ENCODE measurements around the gene TMBIM4. TPM values are rescaled to one million over a fixed set of nuclear protein-coding genes. Genes with fewer than 3 reads are reported as not detected.
"Not testable (repeated sequence)": the region's sequence is repeated elsewhere in the genome, so short reads cannot be mapped to it uniquely, and the experiment has no call there.

The TMBIM4 gene
- total and polyA plus RNA-seq, 2 of the 4 experiments (the other 2 are of a cell fraction), result 38.7 to 59.3 TPM

DNA sequence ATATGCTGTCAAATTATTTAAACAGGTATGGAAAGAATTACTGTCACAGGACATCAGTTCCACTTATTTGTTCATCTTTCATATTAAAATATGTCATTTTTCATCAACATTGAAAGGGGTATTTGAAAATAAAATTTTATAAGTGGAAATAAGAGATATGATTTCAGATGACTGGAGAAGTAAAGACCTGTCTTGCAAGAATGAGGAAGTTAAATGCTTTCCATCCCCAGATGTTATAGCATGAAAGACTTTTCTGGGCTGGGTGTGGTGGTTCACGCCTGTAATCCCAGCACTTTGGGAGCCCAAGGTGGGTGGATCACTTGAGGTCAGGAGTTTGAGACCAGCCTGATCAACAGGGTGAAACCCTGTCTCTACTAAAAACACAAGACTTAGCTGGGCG lies 41.8 kb upstream of the TMBIM4 start:
- BruUV-seq (replicated peaks); H2BK120ac ChIP-seq (ENCODE audit: low read depth, low read length); H4K8ac ChIP-seq (ENCODE audit: low read depth in 2 of 2, low read length in 2 of 2); H3K27ac ChIP-seq (ENCODE audit: insufficient read depth, low read length); H4K5ac ChIP-seq (ENCODE audit: low read depth, low read length); H3K23ac ChIP-seq (ENCODE audit: low read depth, low read length); H2AFZ ChIP-seq (replicated peaks; ENCODE audit: low read length, poor library complexity); H3K27me3 ChIP-seq (ENCODE audit: control insufficient read depth, insufficient read depth, low read length); H3K14ac ChIP-seq (replicated peaks; ENCODE audit: low read depth, low read length); CTCF ChIA-PET; intact Hi-C loops (cut with micrococcal nuclease); H2BK5ac ChIP-seq (ENCODE audit: low read depth, low read length, poor library complexity, severe bottlenecking); H2BK20ac ChIP-seq (ENCODE audit: low read depth, low read length); H3K18ac ChIP-seq (ENCODE audit: low read depth, low read length); POLR2A ChIA-PET (ENCODE audit: unreplicated experiment); ATAC-seq (ENCODE audit: low read depth); H3K4ac ChIP-seq (ENCODE audit: low read depth, low read length); H3K79me1 ChIP-seq (ENCODE audit: low read depth in 1 of 2, low read length in 2 of 2); H4K91ac ChIP-seq (ENCODE audit: insufficient read depth, low read depth, low read length); in situ Hi-C loops (cut with MboI; ENCODE audit: low sequenced_read_pairs); H3K4me3 ChIP-seq (ENCODE audit: insufficient read depth, low read depth, low read length); H3K9me1 ChIP-seq (ENCODE audit: insufficient read depth, low read length); H3K4me2 ChIP-seq (ENCODE audit: low read depth, low read length); H2AK5ac ChIP-seq (ENCODE audit: low read depth, low read length); H2AK9ac ChIP-seq (replicated peaks; ENCODE audit: low read depth, low read length, poor library complexity); H3K4me1 ChIP-seq (ENCODE audit: control insufficient read depth, insufficient read depth, low read length); DNase-seq; H2BK15ac ChIP-seq (ENCODE audit: low read depth, low read length); H3K56ac ChIP-seq (ENCODE audit: extremely low read depth, insufficient read depth, low read length); H3K9me3 ChIP-seq (ENCODE audit: control insufficient read depth, insufficient read depth, low read length); dilution Hi-C loops (cut with HindIII; ENCODE audit: low sequenced_read_pairs, unreplicated experiment); H3K36me3 ChIP-seq (ENCODE audit: control insufficient read depth, insufficient read depth, low read length); H4K20me1 ChIP-seq (ENCODE audit: insufficient read depth, low read length); H3K9ac ChIP-seq (ENCODE audit: low read depth, low read length): not testable (repeated sequence)
- WGBS, 2 experiments (ENCODE audit: extremely low coverage in 2 of 2, insufficient read length in 1 of 2), result no CpG with 5 or more reads among the region's 2 CpGs

Data from IMR-90 (cell line).